Measurements from ENCODE around the gene COL11A1. TPM values are rescaled to one million over a fixed set of nuclear protein-coding genes. Genes with fewer than 3 reads are reported as not detected.
"Not testable (repeated sequence)": the region's sequence is repeated elsewhere in the genome, so short reads cannot be mapped to it uniquely, and the experiment has no call there.

COL11A1 gene
- total RNA-seq, 1 donor from 2014 or later = 85.6 TPM

DNA sequence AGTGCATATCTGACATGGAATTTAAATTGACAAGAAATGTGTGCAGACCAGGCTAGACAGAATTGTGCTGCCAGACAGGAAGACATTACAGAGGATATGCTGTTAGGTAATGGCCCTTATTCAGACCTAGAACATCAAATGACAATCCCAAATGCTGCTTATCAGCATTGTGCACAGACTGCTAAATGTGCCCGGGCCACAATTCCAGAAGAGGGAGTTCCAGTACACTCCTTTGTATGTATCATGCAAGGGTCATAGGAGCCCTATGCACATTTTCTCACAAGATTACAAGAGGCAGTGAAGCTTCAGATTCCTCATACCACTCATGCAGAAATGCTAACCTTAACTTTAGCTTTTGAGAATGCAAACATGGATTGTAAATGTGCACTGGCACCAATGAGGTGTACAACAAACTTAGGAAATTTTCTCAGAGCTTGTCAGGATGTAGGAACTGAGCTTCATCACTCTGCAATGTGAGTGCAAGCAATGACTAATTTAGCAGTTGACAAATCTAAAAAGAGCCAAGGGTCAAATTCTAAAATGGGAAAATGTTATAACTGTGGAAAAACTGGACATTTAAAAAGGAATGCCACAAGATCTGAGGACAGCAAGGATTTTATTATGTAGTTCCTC, 273.5 kb downstream of the COL11A1 start:
- H3K27ac ChIP-seq (ENCODE audit: low read depth, low read length) = no peak overlapping the region
- H3K9ac ChIP-seq (ENCODE audit: low read depth in 1 of 3, low read length in 3 of 3) = no peak overlapping the region

DNA sequence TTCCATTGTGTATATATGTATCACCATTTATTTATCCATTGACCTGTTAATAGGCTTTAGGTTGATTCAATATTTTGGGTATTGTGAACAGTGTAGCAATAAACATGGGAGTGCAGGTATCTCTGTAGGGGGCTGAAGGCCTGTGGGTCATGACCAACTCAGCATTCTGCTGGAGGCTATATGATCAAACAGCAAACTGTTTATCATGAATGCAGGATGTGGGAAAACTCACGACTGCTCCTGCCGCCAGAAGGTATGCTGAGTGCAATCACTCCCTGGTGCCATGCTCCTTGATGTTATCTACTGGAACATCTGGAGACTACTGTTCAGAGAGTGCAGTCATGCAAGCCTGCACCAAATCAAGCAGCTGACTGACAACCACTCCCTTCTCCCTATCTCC, 275.2 kb downstream of the COL11A1 start:
- Histone ChIP-seq H3K4me1 (ENCODE audit: control insufficient read depth in 3 of 3, insufficient read depth in 3 of 3, low read length in 3 of 3) (no peaks in the 10 kb centered on the region), H3K4me3 (ENCODE audit: low read length in 3 of 3) (no peak overlapping the region), H3K9me3 (ENCODE audit: control insufficient read depth in 3 of 3, low read length in 3 of 3) (peaks cover 0 to 3% (median 0%) of the 10 kb centered on the region in 3 donors), H3K36me3 (ENCODE audit: control insufficient read depth in 3 of 3, insufficient read depth in 3 of 3, low read length in 3 of 3) (no peaks in the 10 kb centered on the region), H3K27me3 (ENCODE audit: control insufficient read depth in 3 of 3, insufficient read depth in 3 of 3, low read length in 3 of 3) (no peaks in the 10 kb centered on the region), H3K27ac (ENCODE audit: low read depth, low read length) (no peak overlapping the region), H3K9ac (ENCODE audit: low read depth in 1 of 3, low read length in 3 of 3) (no peak overlapping the region)

More for the DNA sequence above, 273.5 kb downstream of the COL11A1 start:
- Histone ChIP-seq H3K36me3 (ENCODE audit: control insufficient read depth in 3 of 3, insufficient read depth in 3 of 3, low read length in 3 of 3) (no peaks in the 10 kb centered on the region), H3K27me3 (ENCODE audit: control insufficient read depth in 3 of 3, insufficient read depth in 3 of 3, low read length in 3 of 3) (no peaks in the 10 kb centered on the region), H3K4me1 (ENCODE audit: control insufficient read depth in 3 of 3, insufficient read depth in 3 of 3, low read length in 3 of 3) (no peaks in the 10 kb centered on the region), H3K9me3 (ENCODE audit: control insufficient read depth in 3 of 3, low read length in 3 of 3) (peaks cover 0 to 3% (median 0%) of the 10 kb centered on the region in 3 donors), H3K4me3 (ENCODE audit: low read length in 3 of 3) (no peak overlapping the region)

DNA sequence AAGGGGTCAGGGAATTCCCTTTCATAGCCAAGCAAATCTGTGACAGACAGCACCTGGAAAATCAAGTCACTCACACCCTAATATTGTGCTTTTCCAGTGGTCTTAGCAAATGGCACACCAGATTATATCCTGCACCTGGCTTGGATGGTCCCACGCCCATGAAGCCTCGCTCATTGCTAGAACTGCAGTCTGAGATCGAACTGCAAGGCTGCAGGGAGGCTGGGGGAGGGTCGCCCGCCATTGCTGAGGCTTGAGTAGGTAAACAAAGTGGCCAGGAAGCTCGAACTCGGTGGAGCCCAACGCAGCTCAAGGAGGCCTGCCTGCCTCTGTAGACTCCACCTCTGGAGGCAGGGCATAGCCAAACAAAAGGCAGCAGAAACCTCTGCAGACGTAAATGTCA, 281.6 kb downstream of the COL11A1 start:
- not testable (repeated sequence) for H3K9ac ChIP-seq (ENCODE audit: low read depth in 1 of 3, low read length in 3 of 3); H3K4me1 ChIP-seq (ENCODE audit: control insufficient read depth in 3 of 3, insufficient read depth in 3 of 3, low read length in 3 of 3); H3K9me3 ChIP-seq (ENCODE audit: control insufficient read depth in 3 of 3, low read length in 3 of 3); H3K4me3 ChIP-seq (ENCODE audit: low read length in 3 of 3); H3K27ac ChIP-seq (ENCODE audit: low read depth, low read length); H3K27me3 ChIP-seq (ENCODE audit: control insufficient read depth in 3 of 3, insufficient read depth in 3 of 3, low read length in 3 of 3); H3K36me3 ChIP-seq (ENCODE audit: control insufficient read depth in 3 of 3, insufficient read depth in 3 of 3, low read length in 3 of 3)

Measured in skeletal muscle tissue (tissue), 4 donors.